HepG2 (cell line): ENCODE results near the gene UBAC2. TPM values are rescaled to one million over a fixed set of nuclear protein-coding genes. Genes with fewer than 3 reads are reported as not detected.

Experiments
- ATAC-seq: fragments of 200-7000 bp; cut with Tn5 transposase; 3 replicates; pipeline ENCODE4 v1.9.1; 2020; ENCODE audit warnings: mild to moderate bottlenecking, moderate library complexity
- BruUV-seq: library from RNA; stranded (reverse); fragments of 400-500 nt; replicated peaks from 2 replicates; lab custom pipeline; 2021; lab: Mats Ljungman, UMichigan
- CTCF ChIA-PET: fragments of 300-600 bp; formaldehyde crosslinking; extraction: SDS; loops from one replicate; lab custom pipeline; 2021; ENCODE audit warnings: low total read pairs, inconsistent platforms, low intra/inter-chr PET ratio; lab: Yijun Ruan, JAX
- POLR2A ChIA-PET: fragments of 350-600 bp; sonication (Branson Sonifier 250); formaldehyde crosslinking; loops from one replicate; lab custom pipeline; 2020; ENCODE audit warnings: antibody characterized with exemption, inconsistent platforms; lab: Yijun Ruan, JAX
- DNase-seq: peaks from one replicate; pipeline ENCODE4 v3.0.0-alpha.2; 2015; ENCODE audit warnings: low spot score
- FAIRE-seq: peaks from 3 replicates; lab custom pipeline; 2011; peaks lifted over from hg19 to GRCh38; lab: Jason Lieb, UNC
- H2AFZ ChIP-seq: one replicate; pipeline ENCODE4 v1.6.1; 2011; ENCODE audit warnings: low read length, inconsistent platforms
- H3K27ac ChIP-seq: fragments of 300-600 bp; 3 replicates; pipeline ENCODE4 v1.8.0; 2011; ENCODE audit warnings: mixed run types, mild to moderate bottlenecking, mixed read lengths, low read length, inconsistent platforms; ENCODE audit not compliant: insufficient read depth; ENCODE audit errors: extremely low read length
- H3K27me3 ChIP-seq, 2 experiments: fragments of 200-600 bp in 1 of 2; 2 replicates in 1 of 2; 3 replicates in 1 of 2; pipeline versions ENCODE4 v1.6.0 to v1.8.0; 2011; ENCODE audit warnings: low read length in 2 of 2, mild to moderate bottlenecking in 2 of 2, moderate library complexity in 2 of 2, inconsistent platforms in 1 of 2; ENCODE audit not compliant: insufficient read depth in 2 of 2, control insufficient read depth in 1 of 2
- H3K36me3 ChIP-seq, 2 experiments: fragments of 200-600 bp in 1 of 2; replicated peaks in 1 of 2; 2 replicates in 1 of 2; 3 replicates in 1 of 2; pipeline versions ENCODE4 v1.5.1 to v1.8.0; 2011; ENCODE audit warnings: low read length in 2 of 2, inconsistent platforms in 1 of 2; ENCODE audit not compliant: insufficient read depth in 2 of 2, control insufficient read depth in 1 of 2
- H3K4me1 ChIP-seq: 2 replicates; pipeline ENCODE4 v1.5.1; 2012; ENCODE audit warnings: low read length, inconsistent platforms; ENCODE audit not compliant: insufficient read depth
- H3K4me2 ChIP-seq: 2 replicates; pipeline ENCODE4 v1.6.0; 2011; ENCODE audit warnings: low read depth, low read length, inconsistent platforms
- H3K4me3 ChIP-seq, 3 experiments: fragments of 200-600 bp in 1 of 3; sonication (generic), shearing (Covaris generic) in 1 of 3; replicated peaks in 1 of 3; 2 replicates each; pipeline ENCODE4 v1.5.1; 2011 to 2016; ENCODE audit warnings: low read length in 3 of 3, inconsistent platforms in 2 of 3, low read depth in 2 of 3, mild to moderate bottlenecking in 2 of 3, control low read depth in 1 of 3, mixed read lengths in 1 of 3; ENCODE audit not compliant: insufficient read depth in 1 of 3
- H3K79me2 ChIP-seq: one replicate; pipeline ENCODE4 v1.6.1; 2011; ENCODE audit warnings: low read length, inconsistent platforms; ENCODE audit not compliant: insufficient read depth
- H3K9ac ChIP-seq: 2 replicates; pipeline ENCODE4 v1.6.0; 2011; ENCODE audit warnings: mild to moderate bottlenecking, low read depth, low read length, inconsistent platforms; ENCODE audit not compliant: insufficient read depth
- H3K9me3 ChIP-seq: 2 replicates; pipeline ENCODE4 v1.5.1; 2012; ENCODE audit warnings: mild to moderate bottlenecking, low read length
- H4K20me1 ChIP-seq: 2 replicates; pipeline ENCODE4 v1.6.0; 2011; ENCODE audit warnings: inconsistent platforms, mild to moderate bottlenecking, low read length, moderate library complexity; ENCODE audit not compliant: insufficient read depth
- HNRNPUL1 ChIP-seq: fragments of 200-400 bp; formaldehyde crosslinking; IDR thresholded peaks from 2 replicates; pipeline ENCODE4 v1.6.1; 2017; ENCODE audit warnings: low read depth, mild to moderate bottlenecking, low read length, moderate library complexity
- KMT2B ChIP-seq: IDR thresholded peaks from 2 replicates; pipeline ENCODE4 v1.6.1; 2016; ENCODE audit warnings: missing genetic modification reagents, missing compliant biosample characterization
- MAFK ChIP-seq, 2 experiments: IDR thresholded peaks in 1 of 2; conservative IDR thresholded peaks in 1 of 2; 2 replicates each; pipeline ENCODE4 v1.6.1; 2011; ENCODE audit warnings: improper control_type of control experiment in 2 of 2, low read length in 2 of 2
- NR2F2 ChIP-seq: IDR thresholded peaks from 2 replicates; pipeline ENCODE4 v1.6.1; 2012; ENCODE audit warnings: low read depth, inconsistent platforms, borderline replicate concordance
- RFX5 ChIP-seq: IDR thresholded peaks from 2 replicates; pipeline ENCODE4 v1.6.1; 2011; ENCODE audit warnings: low read depth, low read length, improper control_type of control experiment
- SNAPC2 ChIP-seq: sonication (generic); formaldehyde crosslinking; IDR thresholded peaks from 2 replicates; pipeline ENCODE4 v1.8.1; 2022; ENCODE audit warnings: mild to moderate bottlenecking, missing genetic modification reagents
- SNAPC5 ChIP-seq: sonication (generic); formaldehyde crosslinking; IDR thresholded peaks from 2 replicates; pipeline ENCODE4 v1.8.1; 2023; ENCODE audit warnings: mild to moderate bottlenecking, missing genetic modification reagents, borderline replicate concordance
- SRF ChIP-seq: IDR thresholded peaks from 2 replicates; pipeline ENCODE4 v1.6.1; 2011; ENCODE audit warnings: mild to moderate bottlenecking, low read depth, low read length, moderate library complexity
- TAF1 ChIP-seq: sonication (generic); formaldehyde crosslinking; IDR thresholded peaks from 2 replicates; pipeline ENCODE4 v1.4.0; 2020; ENCODE audit warnings: missing genetic modification reagents
- ZBTB44 ChIP-seq: sonication (generic); formaldehyde crosslinking; IDR thresholded peaks from 2 replicates; pipeline ENCODE4 v1.4.0; 2020; ENCODE audit warnings: missing genetic modification reagents
- ZBTB49 ChIP-seq: sonication (generic); formaldehyde crosslinking; IDR thresholded peaks from 2 replicates; pipeline ENCODE4 v1.4.0; 2020; ENCODE audit warnings: missing genetic modification reagents, borderline replicate concordance
- ZEB1 ChIP-seq: IDR thresholded peaks from 2 replicates; pipeline ENCODE4 v1.6.1; 2012; ENCODE audit warnings: mild to moderate bottlenecking, low read depth, inconsistent platforms; ENCODE audit not compliant: insufficient replicate concordance
- ZNF20 ChIP-seq: sonication (generic); formaldehyde crosslinking; IDR thresholded peaks from 2 replicates; pipeline ENCODE4 v1.4.0; 2020; ENCODE audit warnings: mild to moderate bottlenecking, moderate library complexity, missing genetic modification reagents
- ZNF280B ChIP-seq: sonication (generic); formaldehyde crosslinking; IDR thresholded peaks from 2 replicates; pipeline ENCODE4 v1.5.0; 2020; ENCODE audit warnings: missing genetic modification reagents, mild to moderate bottlenecking, borderline replicate concordance
- ZNF30 ChIP-seq: sonication (generic); formaldehyde crosslinking; IDR thresholded peaks from 2 replicates; pipeline ENCODE4 v1.5.0; 2020; ENCODE audit warnings: mild to moderate bottlenecking, missing genetic modification reagents
- WGBS: methylation state at CpG from one replicate; pipeline ENCODE4 v1.1.6; 2017; ENCODE audit warnings: low lambda C conversion rate; 5-methylcytosine and 5-hydroxymethylcytosine counted together
- in situ Hi-C: cut with HindIII; loops from 2 replicates; pipeline ENCODE4 v1.10.0; 2017; ENCODE audit warnings: low pct_unique_long_range_greater_than_20kb; ENCODE audit not compliant: extremely low pct_ligation_motif_present
- intact Hi-C: fragments of 100-400 bp; cut with micrococcal nuclease; formaldehyde crosslinking; loops from one replicate; pipeline ENCODE4 v1.10.0; 2022; ENCODE audit not compliant: unreplicated experiment
- polyA plus RNA-seq, 8 experiments: library from polyadenylated mRNA; depleted of rRNA in 3 of 8; stranded (reverse) in 7 of 8; unstranded in 1 of 8; fragments of >200 nt; fragmentation: Illumina TruSeq in 4 of 8; extraction: Trizol in 4 of 8; gene quantifications; 2 replicates each; pipeline versions ENCODE4 v1.2.1 to v1.2.3, GENCODE V29; 2011 to 2016; ENCODE audit warnings: low read depth in 4 of 8, missing spikeins in 1 of 8, mixed read lengths in 1 of 8; ENCODE audit not compliant: insufficient read depth in 1 of 8
- total RNA-seq, 5 experiments: library from RNA; depleted of rRNA; stranded (reverse); fragments of >200 nt; fragmentation: Illumina TruSeq; extraction: Trizol; gene quantifications; 2 replicates each; pipeline ENCODE4 v1.2.3, GENCODE V29; 2016; ENCODE audit warnings: low read depth in 1 of 5

The UBAC2 gene
- total and polyA plus RNA-seq, 2 of the 13 experiments (the other 11 are each of a cell fraction or from before 2014, with no cell fraction given): 61.3 to 80.8 TPM

GRCh38 chr13:99301913-99302636 is 101.4 kb downstream of the UBAC2 start:
- Histone ChIP-seq H3K4me2 (no peak overlapping the region), H3K27ac (no peak overlapping the region), H3K79me2 (no peaks in the 10 kb centered on the region), H3K9ac (no peak overlapping the region), H3K27me3 (no peaks in the 10 kb centered on the region), H3K4me3 (no peak overlapping the region), H3K36me3 (peaks cover 2 to 7% of the 10 kb centered on the region in 2 experiments; a peak in 4 of 5 replicates)
- WGBS: 86% methylated on average over 1 of the region's 1 CpG
- CTCF ChIA-PET: no interaction called here
- FAIRE-seq: no peak
- in situ Hi-C loops (no loop called here), intact Hi-C loops (no loop called here)
- POLR2A ChIA-PET: no interaction called here
- no TSS peak for BruUV-seq
- TF ChIP-seq RFX5: no peak
- no peak for TF ChIP-seq HNRNPUL1
- no peak for TF ChIP-seq ZBTB44
- TF ChIP-seq SNAPC2 (CRISPR knock-in tag): no peak
- TF ChIP-seq TAF1 (CRISPR knock-in tag): no peak
- no peak for TF ChIP-seq ZNF30 (CRISPR knock-in tag)
- TF ChIP-seq NR2F2: no peak
- no peak for TF ChIP-seq ZBTB49 (CRISPR knock-in tag)
- TF ChIP-seq SNAPC5 (CRISPR knock-in tag): no peak
- no peak for TF ChIP-seq KMT2B
- no peak for TF ChIP-seq MAFK (conservative IDR thresholded peaks at IDR 0.05 in 1 of 2, IDR thresholded peaks at IDR 0.05 in 1 of 2; ENCODE audit: low read length in 2 of 2)
- no peak for TF ChIP-seq ZEB1
- no peak for TF ChIP-seq SRF
- TF ChIP-seq ZNF280B (CRISPR knock-in tag): no peak
- no peak for TF ChIP-seq ZNF20 (CRISPR knock-in tag)
- TF ChIP-seq, all 625 proteins: peak for 0
- no peak overlapping the region for H2AFZ ChIP-seq
- no peaks in the 10 kb centered on the region for H3K4me1 ChIP-seq
- H4K20me1 ChIP-seq: no peaks in the 10 kb centered on the region
- DNase-seq: no peak
- no peaks in the 10 kb centered on the region for H3K9me3 ChIP-seq
- no peak for ATAC-seq
